ENCODE data around the gene EDEM1.

The EDEM1 gene

GRCh38 chr3:5198986-5199731 is 11.7 kb downstream of the EDEM1 start:
- DNase-seq (ENCODE audit: low read depth) = no peak

DNA sequence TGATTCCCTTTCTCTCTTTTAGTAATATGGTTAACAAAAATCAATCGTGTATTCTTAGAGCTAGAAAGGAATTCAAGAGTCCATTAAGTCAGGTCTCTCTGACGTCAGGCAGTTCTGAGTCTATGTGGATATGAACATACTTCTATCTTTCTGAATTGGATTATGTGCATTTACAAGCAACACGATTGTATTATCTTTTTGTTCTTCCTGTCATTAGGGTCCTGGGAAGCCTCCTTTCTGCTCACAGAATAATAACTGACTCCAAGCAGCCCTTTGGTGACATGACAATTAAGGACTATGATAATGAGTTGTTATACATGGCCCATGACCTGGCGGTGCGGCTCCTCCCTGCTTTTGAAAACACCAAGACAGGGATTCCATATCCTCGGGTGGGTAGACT is 14.0 kb downstream of the EDEM1 start:
- no peak for DNase-seq (ENCODE audit: low read depth)

- DNase-seq (ENCODE audit: low read depth) = no peak
Measured at GRCh38 chr3:5202222-5202621, 14.7 kb downstream of the EDEM1 start.

- DNase-seq (ENCODE audit: low read depth) = no peak
Measured at GRCh38 chr3:5205165-5205941, 17.8 kb downstream of the EDEM1 start.

DNA sequence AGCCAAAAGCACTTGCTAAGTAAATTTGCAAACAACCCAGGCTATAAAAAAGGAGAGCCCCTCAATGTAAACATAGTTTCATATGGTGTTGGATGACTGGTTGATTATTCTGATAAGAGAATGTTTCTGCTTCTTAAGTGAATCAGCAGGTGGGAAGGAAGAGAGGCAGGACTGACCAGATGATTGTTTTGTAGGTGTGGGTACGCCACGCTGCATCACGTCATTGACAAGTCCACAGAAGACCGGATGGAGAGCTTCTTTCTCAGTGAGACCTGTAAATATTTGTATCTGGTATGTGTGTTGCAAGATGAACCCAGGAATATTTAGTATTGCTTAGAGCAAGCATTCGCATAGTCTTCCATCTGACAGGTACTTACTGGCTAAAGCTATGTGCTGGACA is 23.4 kb downstream of the EDEM1 start:
- no peak for DNase-seq (ENCODE audit: low read depth)

DNA sequence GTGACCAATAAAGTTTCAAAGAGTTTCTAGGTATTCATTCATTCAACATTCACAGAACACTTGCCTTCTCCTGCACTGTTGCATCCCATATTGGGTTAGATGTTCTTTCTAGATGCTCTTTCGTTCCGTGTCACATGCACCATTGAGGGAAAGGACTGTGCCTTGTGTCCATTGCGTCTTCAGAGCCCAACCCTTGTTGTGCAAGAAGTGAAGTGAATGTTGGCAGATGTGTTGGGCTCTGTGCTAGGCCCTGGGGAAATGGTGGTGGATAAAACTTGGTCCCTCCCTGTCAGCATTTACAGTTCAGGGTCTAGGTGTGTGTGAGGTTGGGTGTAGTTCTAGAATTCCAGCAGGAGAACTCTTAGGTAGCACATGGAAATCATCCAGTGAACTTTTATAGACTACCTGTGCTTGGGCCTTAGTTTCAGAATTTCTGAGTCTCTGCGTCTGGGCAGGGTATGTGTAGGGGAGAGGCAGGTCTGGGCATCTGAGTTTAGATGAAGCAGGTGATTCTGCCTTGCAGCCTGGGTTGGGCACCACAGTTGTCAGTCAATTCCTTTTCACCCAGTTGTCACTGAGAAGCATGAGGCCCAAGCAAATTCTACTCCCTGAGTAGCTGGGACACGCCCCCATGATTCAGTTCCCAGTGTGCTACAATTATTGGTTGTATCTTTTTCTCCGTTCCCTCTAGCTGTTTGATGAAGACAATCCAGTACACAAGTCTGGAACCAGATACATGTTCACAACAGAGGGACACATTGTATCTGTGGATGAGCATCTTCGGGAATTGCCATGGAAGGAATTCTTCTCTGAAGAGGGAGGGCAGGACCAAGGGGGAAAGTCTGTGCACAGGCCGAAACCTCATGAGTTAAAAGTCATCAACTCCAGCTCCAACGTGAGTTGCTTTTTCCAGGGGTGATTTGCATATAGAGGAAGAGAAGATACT is 25.4 kb downstream of the EDEM1 start:
- DNase-seq (ENCODE audit: low read depth) = no peak

- DNase-seq (ENCODE audit: low read depth) = no peak
Measured at GRCh38 chr3:5213574-5213966, 26.1 kb downstream of the EDEM1 start.

- DNase-seq (ENCODE audit: low read depth) = no peak
Measured at GRCh38 chr3:5214352-5214751, 26.8 kb downstream of the EDEM1 start.

- no peak for DNase-seq (ENCODE audit: low read depth)
Measured at GRCh38 chr3:5217824-5218595, 30.5 kb downstream of the EDEM1 start.

- DNase-seq (ENCODE audit: low read depth) = no peak
Measured at GRCh38 chr3:5218815-5219214, 31.3 kb downstream of the EDEM1 start.

DNA sequence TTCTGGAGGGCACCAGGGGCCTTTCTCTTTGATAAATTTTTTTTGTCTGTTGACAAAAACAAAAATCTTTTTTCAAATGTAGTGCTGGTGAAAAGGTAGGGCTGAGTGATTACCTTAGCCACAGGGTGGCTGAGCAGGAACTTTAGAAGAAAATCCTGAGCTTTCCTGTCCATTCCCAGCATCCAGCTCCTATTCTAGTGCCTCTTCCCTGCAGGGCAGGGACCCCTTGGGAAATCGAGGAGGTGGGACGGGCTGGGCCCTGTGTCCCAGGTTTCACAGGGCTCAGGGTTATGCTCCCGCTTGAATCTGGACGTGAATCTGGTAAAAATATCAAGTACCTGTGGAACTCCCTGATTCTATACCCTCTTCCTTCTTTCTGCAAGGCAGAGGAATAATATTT is 31.7 kb downstream of the EDEM1 start:
- no peak for DNase-seq (ENCODE audit: low read depth)

DNA sequence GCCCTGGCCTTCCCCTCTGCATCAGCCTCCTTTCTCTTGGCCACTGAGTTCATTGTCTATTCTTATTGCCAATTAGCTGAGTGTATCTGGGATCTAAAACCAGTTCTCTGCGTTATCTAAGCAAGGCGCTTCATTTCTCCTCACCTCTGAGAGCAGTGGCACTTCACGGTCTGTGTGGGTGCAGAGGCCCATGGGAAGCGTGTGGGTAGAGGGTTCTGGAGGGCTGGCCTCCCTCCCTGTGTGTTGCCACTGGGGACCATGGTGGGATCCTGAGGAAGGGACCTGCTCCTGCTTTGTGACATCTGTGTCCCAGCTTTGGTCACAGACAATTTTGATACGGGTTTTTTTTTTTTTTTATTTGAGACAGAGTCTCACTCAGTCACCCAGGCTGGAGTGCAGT is 32.7 kb downstream of the EDEM1 start:
- DNase-seq (ENCODE audit: low read depth) = no peak

DNA sequence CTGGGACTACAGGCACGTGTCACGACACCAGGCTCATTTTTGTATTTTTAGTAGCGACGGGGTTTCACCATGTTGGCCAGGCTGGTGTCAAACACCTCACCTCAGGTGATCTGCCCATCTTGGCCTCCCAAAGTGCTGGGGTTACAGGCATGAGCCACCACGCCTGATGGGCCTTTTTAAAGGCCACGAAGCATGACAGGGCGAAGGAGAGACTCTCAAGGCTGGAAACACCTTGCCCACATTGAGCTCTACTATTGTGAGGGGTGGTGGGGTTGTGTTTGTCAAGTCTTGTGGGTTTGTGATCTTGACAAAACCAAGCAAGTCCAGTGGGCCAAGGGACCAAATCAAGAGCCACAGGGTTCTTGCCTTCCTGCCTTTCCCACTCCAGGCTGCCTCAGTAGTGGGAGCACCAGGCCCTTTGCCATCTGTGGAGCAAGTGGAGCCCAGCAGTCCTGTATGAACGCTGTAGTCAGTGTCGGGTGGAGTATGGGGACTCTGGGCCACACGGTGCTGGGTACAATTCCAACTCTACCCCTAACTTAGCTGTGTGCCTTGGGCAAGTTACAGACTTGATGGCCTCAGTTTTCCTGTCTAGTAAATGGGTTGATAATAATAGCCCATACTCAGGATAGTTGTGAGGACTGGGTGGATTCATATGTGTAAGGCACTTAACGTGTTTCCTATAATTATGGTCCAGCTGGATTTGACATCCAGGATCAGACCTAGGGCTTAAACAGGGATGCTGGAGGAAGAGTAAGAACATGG is 33.3 kb downstream of the EDEM1 start:
- DNase-seq (ENCODE audit: low read depth) = no peak

- DNase-seq (ENCODE audit: low read depth) = no peak
Measured at GRCh38 chr3:5221701-5222100, 34.2 kb downstream of the EDEM1 start.

DNA sequence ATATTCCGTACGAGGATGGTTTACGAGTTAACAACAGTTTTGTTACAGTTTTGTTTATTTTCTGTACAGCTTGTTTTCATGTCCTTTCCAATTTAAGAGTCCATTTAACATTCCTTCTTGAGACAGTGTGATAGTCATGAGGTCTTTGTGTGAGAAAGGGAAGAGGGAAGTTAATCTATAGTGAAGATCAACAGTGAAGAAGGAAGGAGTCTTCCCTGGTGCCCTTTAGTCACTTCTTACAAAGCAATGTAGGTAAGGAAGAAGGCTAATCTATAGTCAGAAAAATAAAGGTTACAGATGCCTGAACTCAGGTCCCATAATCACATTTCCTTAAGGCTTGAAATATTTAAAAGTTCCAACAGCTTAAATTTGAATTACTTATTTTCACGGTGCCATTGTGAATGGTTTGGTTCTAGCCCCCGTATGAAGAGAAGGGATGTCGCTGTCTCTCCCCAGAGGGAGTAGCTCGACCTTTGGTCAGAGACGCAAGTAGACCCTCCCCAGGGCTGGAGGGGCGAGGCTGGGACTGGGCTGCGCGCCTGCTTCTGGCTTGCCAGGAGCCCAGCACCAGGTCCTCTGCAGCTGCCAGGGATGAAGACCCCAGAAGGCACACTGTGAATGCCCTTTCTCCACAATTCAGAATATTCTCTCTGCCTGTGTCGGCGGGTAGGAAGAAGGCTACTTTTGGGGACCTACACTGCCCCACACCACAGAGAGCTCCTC is 34.9 kb downstream of the EDEM1 start:
- no peak for DNase-seq (ENCODE audit: low read depth)

DNA sequence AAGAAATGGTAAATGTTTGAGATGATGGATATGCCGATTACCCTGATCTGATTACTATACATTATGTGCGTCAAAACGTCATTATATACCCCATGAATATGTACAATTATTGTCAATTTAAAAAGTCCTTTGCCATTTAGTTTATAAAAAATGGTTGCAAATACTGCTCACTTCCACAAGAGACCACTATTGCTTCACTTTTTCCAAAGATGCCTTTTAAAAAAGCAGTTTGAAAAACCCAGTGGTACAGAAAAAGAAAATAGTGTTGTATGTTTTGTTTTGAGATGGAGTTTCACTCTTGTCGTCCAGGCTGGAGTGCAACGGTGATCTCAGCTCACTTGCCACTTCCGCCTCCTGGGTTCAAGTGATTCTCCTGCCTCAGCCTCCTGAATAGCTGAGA is 39.3 kb downstream of the EDEM1 start:
- no peak for DNase-seq (ENCODE audit: low read depth)

GRCh38 chr3:5227812-5228211 is 40.3 kb downstream of the EDEM1 start:
- no peak for DNase-seq (ENCODE audit: low read depth)

DNA sequence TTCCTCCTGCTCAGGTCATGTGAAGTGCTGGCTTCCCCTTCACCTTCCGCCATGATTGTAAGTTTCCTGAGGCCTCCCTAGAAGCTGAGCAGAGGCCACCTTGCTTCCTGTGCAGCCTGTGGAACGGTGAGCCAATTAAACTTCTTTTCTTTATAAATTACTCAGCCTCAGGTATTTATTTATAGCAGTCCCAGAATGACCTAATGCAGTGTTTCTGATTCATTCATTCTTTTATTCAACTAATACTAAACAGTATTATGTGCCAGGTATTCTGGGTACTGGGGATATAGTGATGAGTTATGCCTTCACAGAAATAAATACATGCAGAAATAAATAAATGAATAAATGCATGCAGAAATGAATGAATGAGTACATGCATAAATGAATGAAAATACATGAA is 41.9 kb downstream of the EDEM1 start:
- no peak for DNase-seq (ENCODE audit: low read depth)

- DNase-seq (ENCODE audit: low read depth) = no peak
Measured at GRCh38 chr3:5231074-5231473, 43.6 kb downstream of the EDEM1 start.

DNA sequence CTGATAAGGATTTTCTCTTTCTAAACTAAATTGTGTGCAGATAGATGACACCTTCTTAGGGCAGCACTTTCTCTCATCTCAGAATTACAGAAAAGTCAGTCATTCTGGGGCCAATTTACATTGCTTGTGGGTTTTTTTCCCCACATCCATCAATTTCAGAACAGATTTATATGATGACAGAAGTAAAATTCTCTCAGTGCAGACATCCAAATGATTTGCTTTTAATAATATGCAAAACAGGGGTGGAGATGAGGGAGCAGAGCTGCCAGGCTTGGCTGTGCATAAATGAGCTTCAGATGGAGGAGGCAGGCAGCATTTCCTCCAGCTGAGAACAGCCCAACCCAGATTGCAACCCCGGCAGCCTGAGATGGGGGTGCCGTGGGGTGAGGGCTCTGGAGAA is 44.0 kb downstream of the EDEM1 start:
- no peak for DNase-seq (ENCODE audit: low read depth)
